Measurements from ENCODE around the gene IMP4.

- TF ChIP-seq MAX (IDR thresholded peaks at IDR 0.05; ENCODE audit: low read depth) (no peak), CTCF (IDR thresholded peaks at IDR 0.05) (no peak), YY1 (IDR thresholded peaks at IDR 0.05; ENCODE audit: low read depth) (no peak), PBX3 (IDR thresholded peaks at IDR 0.05) (no peak), EP300 (IDR thresholded peaks at IDR 0.05; ENCODE audit: borderline replicate concordance in 1 of 2, low read depth in 1 of 2, low read length in 1 of 2) (no peak), RFX5 (IDR thresholded peaks at IDR 0.05; ENCODE audit: low read length) (no peak), REST (IDR thresholded peaks at IDR 0.05; ENCODE audit: low read depth, low read length) (no peak), JUND (IDR thresholded peaks at IDR 0.05) (no peak), IRF3 (IDR thresholded peaks at IDR 0.05; ENCODE audit: low read depth, low read length) (no peak), TAF1 (IDR thresholded peaks at IDR 0.05; ENCODE audit: borderline replicate concordance, low read depth, low read length) (no peak), CHD2 (IDR thresholded peaks at IDR 0.05; ENCODE audit: low read length, partially characterized antibody) (no peak), SMC3 (IDR thresholded peaks at IDR 0.05; ENCODE audit: low read depth, low read length) (no peak)
Measured at GRCh38 chr2:130380096-130380934, 37.6 kb downstream of the IMP4 start.

Data from SK-N-SH (cell line).